Stimulated activated CD4-positive, alpha-beta T cell treated with anti-CD3 and anti-CD28 coated beads, Interleukin-12 subunit alpha, Interleukin-12 subunit beta, amount 100 ng/mL, for 48 hours (primary cell): ENCODE results near the gene TCEA3.

ENCODE experiments used
- DNase-seq, 3 donors: peaks; one replicate each; pipeline ENCODE4 v3.0.0-alpha.2; 2020; ENCODE audit warnings: low read depth in 2 of 3, low spot score in 1 of 3

The TCEA3 gene

GRCh38 chr1:23337869-23338268 is 86.7 kb downstream of the TCEA3 start:
- no peak for DNase-seq

- DNase-seq, result no peak
Observed at GRCh38 chr1:23331713-23332112, 92.8 kb downstream of the TCEA3 start.
